Measurements from ENCODE around the gene ARAP1.

The ARAP1 gene

GRCh38 chr11:72759468-72759985, 7.3 kb upstream of the ARAP1 start:
- Mint-ChIP-seq H3K4me3 (no peak overlapping the region), H3K4me1 (ENCODE audit: low read depth) (peaks cover 18% of the 10 kb centered on the region), H3K9me3 (no peaks in the 10 kb centered on the region), H3K36me3 (ENCODE audit: low read depth) (peaks cover 8% of the 10 kb centered on the region), H3K27me3 (no peaks in the 10 kb centered on the region), H3K27ac (no peak overlapping the region)
- no peak for DNase-seq

GRCh38 chr11:72758690-72759389, 6.6 kb upstream of the ARAP1 start:
- peaks cover 8% of the 10 kb centered on the region for H3K36me3 Mint-ChIP-seq (ENCODE audit: low read depth)
- no peak overlapping the region for H3K4me3 Mint-ChIP-seq
- H3K27me3 Mint-ChIP-seq, result no peaks in the 10 kb centered on the region
- H3K27ac Mint-ChIP-seq, result no peak overlapping the region
- DNase-seq, result no peak
- H3K4me1 Mint-ChIP-seq (ENCODE audit: low read depth), result peaks cover 16% of the 10 kb centered on the region
- no peaks in the 10 kb centered on the region for H3K9me3 Mint-ChIP-seq

- DNase-seq, result no peak
- H3K4me1 Mint-ChIP-seq (ENCODE audit: low read depth), result peaks cover 12% of the 10 kb centered on the region
- H3K27ac Mint-ChIP-seq, result peak overlapping the region; percentile 37
- no peak overlapping the region for H3K4me3 Mint-ChIP-seq
- no peaks in the 10 kb centered on the region for H3K9me3 Mint-ChIP-seq
- H3K36me3 Mint-ChIP-seq (ENCODE audit: low read depth), result peaks cover 8% of the 10 kb centered on the region
- no peaks in the 10 kb centered on the region for H3K27me3 Mint-ChIP-seq
These were observed 6.1 kb upstream of the ARAP1 start for GRCh38 chr11:72758304-72758689.

GRCh38 chr11:72755713-72756285, 3.6 kb upstream of the ARAP1 start:
- Mint-ChIP-seq H3K4me1 (ENCODE audit: low read depth) (peaks cover 17% of the 10 kb centered on the region), H3K27ac (no peak overlapping the region), H3K27me3 (no peaks in the 10 kb centered on the region), H3K4me3 (no peak overlapping the region), H3K9me3 (no peaks in the 10 kb centered on the region), H3K36me3 (ENCODE audit: low read depth) (peaks cover 14% of the 10 kb centered on the region)
- no peak for DNase-seq

DNA sequence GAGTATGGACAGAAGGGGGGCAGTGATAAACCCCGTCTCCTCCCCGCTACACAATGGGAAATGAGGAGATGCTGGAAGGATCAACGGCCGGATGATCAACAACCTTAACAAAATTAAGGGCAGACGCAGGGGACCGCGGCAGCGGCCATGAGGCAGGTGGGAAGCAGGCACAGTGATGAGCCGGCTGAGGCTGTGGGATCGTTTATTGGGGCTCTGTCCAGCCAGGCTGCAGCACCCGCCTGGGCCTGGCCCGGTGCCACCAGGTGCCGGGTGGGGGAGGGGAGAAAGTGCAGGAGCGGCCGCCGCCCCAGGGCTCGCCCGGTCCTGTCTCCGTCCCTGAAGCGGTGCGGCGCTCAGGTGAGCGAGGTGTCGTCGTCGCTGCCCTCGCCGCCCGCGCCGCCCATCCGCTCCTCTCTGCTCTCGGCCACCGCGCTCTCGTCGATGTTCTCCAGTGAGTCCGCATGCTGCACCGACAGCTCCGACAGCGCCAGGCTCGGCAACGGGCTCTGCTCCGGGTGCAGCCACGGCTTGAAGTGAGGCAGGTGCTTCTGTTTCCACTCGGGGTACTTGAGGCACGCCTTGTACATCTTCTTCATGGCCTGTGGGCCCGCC, 2.4 kb upstream of the ARAP1 start:
- no peak for DNase-seq
- H3K27me3 Mint-ChIP-seq, result no peaks in the 10 kb centered on the region
- no peak overlapping the region for H3K4me3 Mint-ChIP-seq
- peaks cover 14% of the 10 kb centered on the region for H3K36me3 Mint-ChIP-seq (ENCODE audit: low read depth)
- H3K4me1 Mint-ChIP-seq (ENCODE audit: low read depth), result peaks cover 26% of the 10 kb centered on the region
- no peaks in the 10 kb centered on the region for H3K9me3 Mint-ChIP-seq
- H3K27ac Mint-ChIP-seq, result no peak overlapping the region

DNA sequence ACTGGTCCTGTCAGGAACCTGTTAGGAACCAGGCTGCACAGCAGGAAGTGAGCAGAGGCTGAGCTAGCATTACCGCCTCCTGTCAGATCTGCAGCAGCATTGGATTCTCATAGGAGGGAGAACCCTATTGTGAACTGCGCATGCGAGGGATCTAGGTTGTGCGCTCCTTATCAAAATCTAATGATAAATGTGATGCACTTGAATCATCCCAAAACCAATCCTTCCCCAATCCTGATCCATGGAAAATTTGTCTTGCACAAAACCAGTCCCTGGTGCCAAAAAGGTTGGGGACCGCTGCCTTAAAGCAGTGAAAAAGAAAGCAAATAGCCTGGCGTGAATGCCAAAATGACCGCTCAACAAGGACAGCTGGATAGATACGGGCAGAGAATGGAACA, 1.9 kb upstream of the ARAP1 start:
- H3K9me3 Mint-ChIP-seq, result no peaks in the 10 kb centered on the region
- H3K4me3 Mint-ChIP-seq, result no peak overlapping the region
- peaks cover 31% of the 10 kb centered on the region for H3K4me1 Mint-ChIP-seq (ENCODE audit: low read depth)
- DNase-seq, result no peak
- H3K27me3 Mint-ChIP-seq, result no peaks in the 10 kb centered on the region
- peaks cover 14% of the 10 kb centered on the region for H3K36me3 Mint-ChIP-seq (ENCODE audit: low read depth)
- H3K27ac Mint-ChIP-seq, result no peak overlapping the region

DNA sequence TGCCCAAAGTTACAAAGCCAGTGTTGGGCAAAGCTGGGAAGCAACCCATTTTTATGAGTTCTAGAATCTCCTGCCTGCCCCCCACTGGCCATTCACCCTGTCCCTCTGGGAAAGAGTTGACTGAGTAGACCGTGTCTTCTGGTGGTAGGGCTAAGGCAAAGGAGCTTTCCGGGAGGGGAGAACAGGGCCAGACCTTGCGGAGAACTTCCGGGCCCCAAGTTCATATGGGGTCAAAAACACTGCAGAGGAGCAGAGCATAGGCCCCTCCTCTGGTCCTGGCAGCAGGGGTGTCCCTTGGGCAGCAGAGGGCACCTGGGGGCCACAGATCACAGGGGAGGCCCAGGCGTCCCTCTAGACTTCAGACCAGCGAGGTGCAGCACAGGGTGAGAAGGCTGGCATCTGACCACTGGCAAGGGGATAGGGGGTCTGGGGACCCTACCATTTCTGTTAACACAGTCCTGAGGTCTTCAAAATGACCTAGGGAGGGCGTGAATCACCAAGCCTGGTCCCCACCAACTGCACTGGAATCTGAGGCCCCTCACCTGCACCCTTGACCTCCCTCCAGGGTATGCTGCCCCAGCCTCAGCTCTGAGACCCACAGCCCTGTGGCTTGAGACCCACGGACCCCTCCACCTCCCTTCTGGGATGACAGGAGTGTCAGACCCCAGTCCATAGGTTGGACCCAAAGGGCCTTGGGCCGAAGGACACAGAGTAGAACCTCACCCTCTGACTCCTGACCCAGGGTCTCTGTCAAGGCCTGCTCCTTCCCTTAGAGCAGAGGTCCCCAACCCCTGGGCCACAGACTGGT, 1.3 kb upstream of the ARAP1 start:
- Mint-ChIP-seq H3K36me3 (ENCODE audit: low read depth) (peaks cover 19% of the 10 kb centered on the region), H3K27ac (no peak overlapping the region), H3K27me3 (no peaks in the 10 kb centered on the region), H3K9me3 (no peaks in the 10 kb centered on the region), H3K4me3 (peak overlapping the region; percentile 87), H3K4me1 (ENCODE audit: low read depth) (peaks cover 37% of the 10 kb centered on the region)
- no peak for DNase-seq

DNA sequence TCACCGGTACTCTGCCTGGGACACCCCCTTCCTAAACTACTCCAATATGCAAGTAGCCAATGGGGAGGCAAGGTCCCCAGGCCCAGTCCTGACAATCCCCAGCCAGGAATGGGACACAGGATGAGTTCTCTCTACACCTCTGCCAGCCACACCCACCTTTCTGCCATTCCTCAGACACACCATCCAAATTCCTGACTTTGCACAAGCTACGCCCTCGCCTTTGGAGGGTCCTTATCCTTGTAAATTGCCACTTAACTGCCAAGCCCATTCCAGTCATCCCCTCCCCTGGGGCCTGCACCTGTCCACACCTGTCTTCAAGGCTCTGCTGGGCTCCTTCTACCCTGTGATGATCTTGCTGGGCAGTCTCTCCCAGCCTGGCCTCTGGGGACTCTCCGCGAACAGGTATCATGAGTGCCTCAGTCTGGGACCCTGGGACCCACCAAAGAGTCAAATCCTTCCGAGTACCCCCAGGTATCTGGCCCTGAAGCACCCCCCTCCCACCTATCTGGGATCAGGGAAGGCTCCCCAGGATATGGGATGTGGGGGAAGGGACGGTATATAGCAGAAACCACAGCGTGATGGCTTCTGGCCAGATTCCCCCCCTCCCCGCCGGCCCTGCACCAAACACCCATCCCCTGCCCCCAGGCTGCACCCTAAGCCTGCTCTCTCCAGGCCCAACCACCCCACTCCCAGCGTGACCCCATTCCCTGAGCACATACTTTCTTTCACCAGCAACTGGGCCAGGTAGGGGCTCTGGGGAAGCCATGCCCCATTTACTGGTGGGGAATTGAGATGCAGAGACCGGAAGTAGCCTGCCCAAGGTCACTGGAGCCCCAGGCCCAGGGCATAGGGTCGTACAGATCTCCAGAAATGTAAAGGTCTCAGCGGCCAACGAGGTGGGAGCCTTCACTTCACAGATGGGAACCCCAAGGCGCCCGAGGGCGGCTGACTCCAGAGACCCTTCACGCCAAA, 806 bp downstream of the ARAP1 start:
- H3K27me3 Mint-ChIP-seq, result no peaks in the 10 kb centered on the region
- peaks cover 13% of the 10 kb centered on the region for H3K36me3 Mint-ChIP-seq (ENCODE audit: low read depth)
- peak overlapping the region; percentile 87 for H3K4me3 Mint-ChIP-seq
- H3K9me3 Mint-ChIP-seq, result no peaks in the 10 kb centered on the region
- peak overlapping the region; percentile 89 for H3K27ac Mint-ChIP-seq
- DNase-seq, result no peak
- H3K4me1 Mint-ChIP-seq (ENCODE audit: low read depth), result peaks cover 43% of the 10 kb centered on the region

GRCh38 chr11:72750556-72751115, 1.6 kb downstream of the ARAP1 start:
- Mint-ChIP-seq H3K9me3 (no peaks in the 10 kb centered on the region), H3K27ac (peak overlapping the region; percentile 89), H3K4me1 (ENCODE audit: low read depth) (peaks cover 48% of the 10 kb centered on the region), H3K4me3 (peak overlapping the region; percentile 87), H3K27me3 (no peaks in the 10 kb centered on the region), H3K36me3 (ENCODE audit: low read depth) (peaks cover 13% of the 10 kb centered on the region)
- DNase-seq, result no peak

GRCh38 chr11:72750086-72750485, 2.1 kb downstream of the ARAP1 start:
- Mint-ChIP-seq H3K9me3 (no peaks in the 10 kb centered on the region), H3K4me3 (no peak overlapping the region), H3K4me1 (ENCODE audit: low read depth) (peaks cover 48% of the 10 kb centered on the region), H3K36me3 (ENCODE audit: low read depth) (peaks cover 13% of the 10 kb centered on the region), H3K27ac (no peak overlapping the region), H3K27me3 (no peaks in the 10 kb centered on the region)
- DNase-seq, result no peak

DNA sequence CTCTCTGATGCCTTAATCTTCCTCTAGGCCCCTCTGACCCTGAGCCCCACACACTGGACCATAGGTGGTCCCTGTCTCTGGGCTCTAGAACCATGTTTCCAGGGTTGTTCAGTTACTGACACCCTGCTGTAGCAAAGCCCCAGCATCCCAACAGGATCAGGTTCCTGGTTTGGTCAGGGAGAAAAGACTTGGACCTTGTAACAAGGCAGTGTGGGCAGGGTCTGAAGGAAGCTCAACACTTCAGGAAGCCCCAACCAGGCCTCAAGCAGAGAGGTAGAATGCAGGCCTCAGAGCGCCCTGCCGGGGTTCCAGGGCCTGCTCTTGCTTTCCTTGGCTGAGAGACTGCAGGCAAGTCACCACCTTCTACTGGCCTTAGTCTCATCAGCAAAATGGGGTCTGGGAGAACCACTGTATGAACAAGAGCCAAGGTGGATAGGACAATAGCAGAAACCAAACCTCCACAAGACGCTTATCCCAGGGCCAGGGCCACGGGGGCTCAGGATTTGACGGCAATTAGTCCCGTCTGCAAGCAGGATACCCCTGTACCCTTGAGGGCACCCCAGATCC, 4.8 kb downstream of the ARAP1 start:
- H3K36me3 Mint-ChIP-seq (ENCODE audit: low read depth), result peaks cover 12% of the 10 kb centered on the region
- peak overlapping the region; percentile 23 for H3K27ac Mint-ChIP-seq
- no peak for DNase-seq
- no peak overlapping the region for H3K4me3 Mint-ChIP-seq
- H3K27me3 Mint-ChIP-seq, result no peaks in the 10 kb centered on the region
- no peaks in the 10 kb centered on the region for H3K9me3 Mint-ChIP-seq
- H3K4me1 Mint-ChIP-seq (ENCODE audit: low read depth), result peaks cover 56% of the 10 kb centered on the region

GRCh38 chr11:72746821-72747220, 5.4 kb downstream of the ARAP1 start:
- Mint-ChIP-seq H3K4me3 (no peak overlapping the region), H3K36me3 (ENCODE audit: low read depth) (peaks cover 9% of the 10 kb centered on the region), H3K27me3 (no peaks in the 10 kb centered on the region), H3K9me3 (no peaks in the 10 kb centered on the region), H3K27ac (peak overlapping the region; percentile 23), H3K4me1 (ENCODE audit: low read depth) (peaks cover 62% of the 10 kb centered on the region)
- DNase-seq, result no peak

- Mint-ChIP-seq H3K9me3 (no peaks in the 10 kb centered on the region), H3K36me3 (ENCODE audit: low read depth) (peaks cover 6% of the 10 kb centered on the region), H3K27me3 (no peaks in the 10 kb centered on the region), H3K4me1 (ENCODE audit: low read depth) (peaks cover 65% of the 10 kb centered on the region), H3K27ac (no peak overlapping the region), H3K4me3 (no peak overlapping the region)
- DNase-seq, result no peak
These were observed 6.2 kb downstream of the ARAP1 start for GRCh38 chr11:72745925-72746550.
